CD14-positive monocyte (primary cell): ENCODE results near the gene STARD13. TPM values are rescaled to one million over a fixed set of nuclear protein-coding genes. Genes with fewer than 3 reads are reported as not detected.
A peak's percentile ranks its signal among the peaks of the same experiment; 100 is the strongest.

Experiments used
- DNase-seq, 3 donors: peaks; one replicate each; pipeline ENCODE4 v3.0.0-alpha.2; 2011 to 2022
- H2AFZ ChIP-seq: 2 replicates; pipeline ENCODE4 v1.6.0; 2012; ENCODE audit warnings: mild to moderate bottlenecking, low read depth, low read length, inconsistent platforms; ENCODE audit not compliant: insufficient read depth, poor library complexity, severe bottlenecking
- H3K27ac ChIP-seq, 2 donors: 1 replicate in 1 of 2; 2 replicates in 1 of 2; pipeline ENCODE4 v1.5.1; 2012 to 2013; ENCODE audit warnings: low read length in 2 of 2, control low read depth in 1 of 2, inconsistent platforms in 1 of 2, low read depth in 1 of 2, mild to moderate bottlenecking in 1 of 2
- H3K27me3 ChIP-seq, 2 donors: one replicate each; pipeline versions ENCODE4 v1.6.0 to v1.6.1; 2011 to 2013; ENCODE audit warnings: low read length in 2 of 2; ENCODE audit not compliant: control insufficient read depth in 2 of 2, insufficient read depth in 2 of 2
- H3K36me3 ChIP-seq, 2 donors: replicated peaks in 1 of 2; 1 replicate in 1 of 2; 2 replicates in 1 of 2; pipeline versions ENCODE4 v1.5.1 to v1.6.1; 2012 to 2013; ENCODE audit warnings: low read length in 2 of 2, control low read depth in 1 of 2, inconsistent platforms in 1 of 2, mild to moderate bottlenecking in 1 of 2; ENCODE audit not compliant: insufficient read depth in 2 of 2, control insufficient read depth in 1 of 2
- H3K4me1 ChIP-seq, 2 donors: 1 replicate in 1 of 2; 2 replicates in 1 of 2; pipeline versions ENCODE4 v1.5.1 to v1.6.1; 2012 to 2013; ENCODE audit warnings: low read length in 2 of 2, control low read depth in 1 of 2, inconsistent platforms in 1 of 2, mild to moderate bottlenecking in 1 of 2, moderate library complexity in 1 of 2; ENCODE audit not compliant: insufficient read depth in 2 of 2, control insufficient read depth in 1 of 2
- H3K4me2 ChIP-seq: replicated peaks from 2 replicates; pipeline ENCODE3; 2012; ENCODE audit warnings: low read length, moderate library complexity, mild to moderate bottlenecking; ENCODE audit not compliant: poor library complexity, severe bottlenecking; ENCODE audit errors: extremely low read depth
- H3K4me3 ChIP-seq, 3 experiments: fragments of 200-600 bp in 1 of 3; sonication (generic) in 1 of 3; replicated peaks in 1 of 3; 1 replicate in 2 of 3; 2 replicates in 1 of 3; pipeline ENCODE4 v1.5.1; 2011 to 2013; ENCODE audit warnings: low read length in 3 of 3, mild to moderate bottlenecking in 3 of 3, control low read depth in 2 of 3, low read depth in 2 of 3, inconsistent platforms in 1 of 3, moderate library complexity in 1 of 3
- H3K79me2 ChIP-seq: 2 replicates; pipeline ENCODE4 v1.6.0; 2012; ENCODE audit warnings: mild to moderate bottlenecking, control low read depth, inconsistent platforms, low read length, moderate library complexity; ENCODE audit not compliant: insufficient read depth
- H3K9ac ChIP-seq: 2 replicates; pipeline ENCODE4 v1.6.0; 2017; ENCODE audit warnings: low read length, mild to moderate bottlenecking; ENCODE audit not compliant: insufficient read depth, poor library complexity, severe bottlenecking
- H3K9me3 ChIP-seq, 2 donors: replicated peaks in 1 of 2; 1 replicate in 1 of 2; 2 replicates in 1 of 2; pipeline versions ENCODE4 v1.5.1 to v1.6.1; 2012 to 2013; ENCODE audit warnings: low read length in 2 of 2, control low read depth in 1 of 2; ENCODE audit not compliant: control insufficient read depth in 1 of 2, insufficient read depth in 1 of 2
- H4K20me1 ChIP-seq: 2 replicates; pipeline ENCODE4 v1.6.0; 2012; ENCODE audit warnings: mild to moderate bottlenecking, low read length, control low read depth, moderate library complexity; ENCODE audit not compliant: insufficient read depth
- H3K27ac Mint-ChIP-seq, 7 donors: one replicate each; pipeline ENCODE4 v1.8.0; 2020; ENCODE audit warnings: mild to moderate bottlenecking in 7 of 7, mixed read lengths in 7 of 7, moderate library complexity in 6 of 7, inconsistent platforms in 2 of 7
- H3K27me3 Mint-ChIP-seq, 3 donors: one replicate each; pipeline ENCODE4 v1.8.0; 2021 to 2022; ENCODE audit warnings: low read depth in 3 of 3, mild to moderate bottlenecking in 3 of 3, mixed read lengths in 3 of 3, moderate library complexity in 3 of 3, inconsistent platforms in 1 of 3
- H3K36me3 Mint-ChIP-seq, 2 donors: one replicate each; pipeline ENCODE4 v1.8.0; 2020; ENCODE audit warnings: mixed read lengths in 2 of 2, inconsistent platforms in 1 of 2, mild to moderate bottlenecking in 1 of 2
- H3K4me1 Mint-ChIP-seq: one replicate; pipeline ENCODE4 v1.8.0; 2020; ENCODE audit warnings: mild to moderate bottlenecking, mixed read lengths
- H3K4me3 Mint-ChIP-seq, 2 donors: one replicate each; pipeline ENCODE4 v1.8.0; 2020; ENCODE audit warnings: mild to moderate bottlenecking in 2 of 2, mixed read lengths in 2 of 2, moderate library complexity in 1 of 2
- H3K9me3 Mint-ChIP-seq, 7 donors: one replicate each; pipeline ENCODE4 v1.8.0; 2020 to 2022; ENCODE audit warnings: mixed read lengths in 7 of 7, mild to moderate bottlenecking in 6 of 7, moderate library complexity in 6 of 7, inconsistent platforms in 2 of 7
- WGBS: methylation state at CpG from one replicate; pipeline ENCODE4 v1.1.5; 2013; ENCODE audit warnings: missing lambda C conversion rate; ENCODE audit not compliant: insufficient coverage; 5-methylcytosine and 5-hydroxymethylcytosine counted together
- intact Hi-C, 2 donors: fragments of 100-400 bp; cut with micrococcal nuclease; formaldehyde crosslinking; loops; one replicate each; pipeline versions ENCODE4 v1.15.0 to v1.15.1; 2023
- polyA plus RNA-seq, 3 donors: library from polyadenylated mRNA; depleted of rRNA in 1 of 3; unstranded in 2 of 3; stranded (reverse) in 1 of 3; fragments of 300-500 nt in 2 of 3; fragments of >200 nt in 1 of 3; fragmentation: Illumina TruSeq in 2 of 3; gene quantifications; 1 replicate in 2 of 3; 2 replicates in 1 of 3; pipeline ENCODE4 v1.2.3, GENCODE V29; 2012 to 2021
- TF ChIP-seq, protein P1 (sequence below): fragments of 200-600 bp; IDR thresholded peaks from one replicate; pipeline ENCODE4 v1.8.0; 2022; ENCODE audit warnings: antibody characterized with exemption, mild to moderate bottlenecking

The STARD13 gene
- polyA plus RNA-seq, 3 donors: 0.37 to 0.69 (median 0.60) TPM

DNA sequence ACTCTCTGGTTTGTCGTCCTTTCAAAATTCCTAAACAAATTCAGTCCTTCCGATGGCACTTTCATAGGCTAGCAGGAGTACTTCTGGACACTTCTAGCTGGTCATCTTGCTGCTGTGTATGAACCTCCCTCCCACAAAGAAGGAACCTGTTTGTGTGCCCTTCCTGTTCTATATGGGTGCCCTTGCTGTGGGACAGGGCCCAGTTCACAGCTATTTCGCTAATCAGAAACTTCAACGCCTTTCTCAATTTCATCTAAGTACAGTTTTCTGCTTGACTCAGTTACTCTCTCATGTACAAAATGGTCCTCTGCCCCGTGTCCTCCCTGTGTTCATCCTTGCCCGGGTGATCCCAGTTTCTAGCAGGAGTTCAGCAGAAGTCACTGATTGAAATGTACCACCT is 96.1 kb downstream of the STARD13 start:
- Histone ChIP-seq H3K4me2 (no peak overlapping the region), H2AFZ (no peak overlapping the region), H3K27ac (no peak overlapping the region), H3K36me3 (no peaks in the 10 kb centered on the region), H3K4me1 (peaks cover 5 to 10% of the 10 kb centered on the region in 2 donors), H3K27me3 (no peaks in the 10 kb centered on the region), H3K9ac (no peak overlapping the region), H3K9me3 (no peaks in the 10 kb centered on the region), H3K4me3 (no peak overlapping the region), H4K20me1 (no peaks in the 10 kb centered on the region), H3K79me2 (no peaks in the 10 kb centered on the region)
- H3K9me3 Mint-ChIP-seq: no peaks in the 10 kb centered on the region
- H3K27me3 Mint-ChIP-seq: no peaks in the 10 kb centered on the region
- no peaks in the 10 kb centered on the region for H3K36me3 Mint-ChIP-seq
- intact Hi-C loops: no loop called here
- H3K27ac Mint-ChIP-seq: peak overlapping the region in 1 of 7 donors; percentile 58
- peaks cover 19% of the 10 kb centered on the region for H3K4me1 Mint-ChIP-seq
- WGBS: 92% methylated on average over 5 of the region's 6 CpGs
- DNase-seq: no peak
- no peak overlapping the region for H3K4me3 Mint-ChIP-seq
- TF ChIP-seq, protein P1, sequence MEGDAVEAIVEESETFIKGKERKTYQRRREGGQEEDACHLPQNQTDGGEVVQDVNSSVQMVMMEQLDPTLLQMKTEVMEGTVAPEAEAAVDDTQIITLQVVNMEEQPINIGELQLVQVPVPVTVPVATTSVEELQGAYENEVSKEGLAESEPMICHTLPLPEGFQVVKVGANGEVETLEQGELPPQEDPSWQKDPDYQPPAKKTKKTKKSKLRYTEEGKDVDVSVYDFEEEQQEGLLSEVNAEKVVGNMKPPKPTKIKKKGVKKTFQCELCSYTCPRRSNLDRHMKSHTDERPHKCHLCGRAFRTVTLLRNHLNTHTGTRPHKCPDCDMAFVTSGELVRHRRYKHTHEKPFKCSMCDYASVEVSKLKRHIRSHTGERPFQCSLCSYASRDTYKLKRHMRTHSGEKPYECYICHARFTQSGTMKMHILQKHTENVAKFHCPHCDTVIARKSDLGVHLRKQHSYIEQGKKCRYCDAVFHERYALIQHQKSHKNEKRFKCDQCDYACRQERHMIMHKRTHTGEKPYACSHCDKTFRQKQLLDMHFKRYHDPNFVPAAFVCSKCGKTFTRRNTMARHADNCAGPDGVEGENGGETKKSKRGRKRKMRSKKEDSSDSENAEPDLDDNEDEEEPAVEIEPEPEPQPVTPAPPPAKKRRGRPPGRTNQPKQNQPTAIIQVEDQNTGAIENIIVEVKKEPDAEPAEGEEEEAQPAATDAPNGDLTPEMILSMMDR: no peak

DNA sequence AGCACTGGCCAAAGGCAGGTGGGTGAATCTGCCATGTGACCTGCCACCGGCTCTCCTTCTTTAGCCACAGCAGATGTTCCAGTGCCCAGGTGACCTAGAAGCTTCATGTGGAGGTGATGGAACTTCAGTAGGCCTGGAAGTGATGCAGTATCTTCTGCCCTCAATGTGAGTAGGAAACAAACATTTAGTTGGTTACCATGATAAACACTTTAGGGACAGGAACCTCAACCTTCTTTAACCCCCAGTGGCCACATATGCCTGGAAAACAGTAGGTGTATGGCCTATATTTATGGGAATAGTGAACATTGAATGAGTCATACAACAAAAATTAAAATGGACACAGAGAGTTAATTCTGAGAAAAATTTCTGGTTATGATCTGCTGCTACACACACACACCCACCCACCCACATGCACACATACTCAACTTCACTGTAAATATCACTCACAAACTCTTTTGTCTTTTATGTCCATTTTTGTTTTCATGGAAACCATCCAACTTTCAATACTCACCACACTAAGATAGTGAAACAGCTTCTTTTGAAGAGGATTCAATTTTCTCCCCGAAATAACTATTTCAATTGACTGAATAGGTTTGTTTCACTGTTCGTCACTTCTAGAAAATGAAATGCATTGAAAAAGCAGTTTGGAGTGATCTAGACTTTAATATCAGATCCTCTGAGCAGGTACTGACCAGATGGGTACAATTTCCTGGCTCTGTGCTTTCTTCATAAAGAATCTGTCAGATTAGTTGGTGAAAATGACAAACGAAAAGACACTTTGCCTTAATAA is 97.3 kb downstream of the STARD13 start:
- peaks cover 5 to 10% of the 10 kb centered on the region in 2 donors for H3K4me1 ChIP-seq
- H3K9me3 ChIP-seq: no peaks in the 10 kb centered on the region
- TF ChIP-seq, protein P1: no peak
- no peaks in the 10 kb centered on the region for H3K27me3 ChIP-seq
- peak overlapping the region; percentile 46 for H2AFZ ChIP-seq
- intact Hi-C loops: no loop called here
- Mint-ChIP-seq H3K4me3 (no peak overlapping the region), H3K36me3 (no peaks in the 10 kb centered on the region), H3K27ac (peak overlapping the region in 1 of 7 donors; percentile 78), H3K4me1 (peaks cover 19% of the 10 kb centered on the region), H3K9me3 (no peaks in the 10 kb centered on the region), H3K27me3 (no peaks in the 10 kb centered on the region)
- no peak overlapping the region for H3K9ac ChIP-seq
- WGBS: 93% methylated on average over 2 of the region's 4 CpGs
- DNase-seq: no peak
- H3K4me2 ChIP-seq: no peak overlapping the region
- no peak overlapping the region for H3K4me3 ChIP-seq
- no peaks in the 10 kb centered on the region for H3K36me3 ChIP-seq
- no peaks in the 10 kb centered on the region for H3K79me2 ChIP-seq
- H4K20me1 ChIP-seq: no peaks in the 10 kb centered on the region
- H3K27ac ChIP-seq: no peak overlapping the region
